Kidney epithelial cell (primary cell): ENCODE measurements around the gene PTGER3. TPM values are rescaled to one million over a fixed set of nuclear protein-coding genes. Genes with fewer than 3 reads are reported as not detected.

Source experiments
- DNase-seq: peaks from one replicate; pipeline ENCODE4 v3.0.0-alpha.2; 2010; ENCODE audit warnings: low read depth
- H3K27me3 ChIP-seq: 2 replicates; pipeline ENCODE4 v1.6.0; 2011; ENCODE audit warnings: low read length; ENCODE audit not compliant: control insufficient read depth, insufficient read depth
- H3K36me3 ChIP-seq: 2 replicates; pipeline ENCODE4 v1.5.1; 2011; ENCODE audit warnings: low read length; ENCODE audit not compliant: control insufficient read depth, insufficient read depth
- H3K4me3 ChIP-seq: 2 replicates; pipeline ENCODE4 v1.5.1; 2011; ENCODE audit warnings: low read depth, mild to moderate bottlenecking, control low read depth, low read length
- CTCF ChIP-seq: IDR thresholded peaks from 2 replicates; pipeline ENCODE4 v1.5.1; 2011; ENCODE audit warnings: mild to moderate bottlenecking, moderate library complexity, low read length, control low read depth, inconsistent platforms; ENCODE audit not compliant: insufficient read depth, poor library complexity, severe bottlenecking
- total RNA-seq: library from RNA; depleted of rRNA; stranded (reverse); fragments of >200 nt; gene quantifications from 2 replicates; pipeline ENCODE4 v1.2.3, GENCODE V29; 2015

Gene PTGER3
- total RNA-seq, 1 donor from 2014 or later: 0.29 TPM

GRCh38 chr1:70966018-70966638 lies 81.5 kb downstream of the PTGER3 start:
- DNase-seq: no peak
- no peaks in the 10 kb centered on the region for H3K36me3 ChIP-seq
- peak; percentile 35 for TF ChIP-seq CTCF
- no peaks in the 10 kb centered on the region for H3K27me3 ChIP-seq
- H3K4me3 ChIP-seq: no peak overlapping the region

- no peak overlapping the region for H3K4me3 ChIP-seq
- no peak for DNase-seq
- no peaks in the 10 kb centered on the region for H3K36me3 ChIP-seq
- no peaks in the 10 kb centered on the region for H3K27me3 ChIP-seq
- no peak for TF ChIP-seq CTCF
Observed at GRCh38 chr1:70963374-70963773, 84.2 kb downstream of the PTGER3 start.

GRCh38 chr1:70961374-70961975 lies 86.1 kb downstream of the PTGER3 start:
- no peaks in the 10 kb centered on the region for H3K27me3 ChIP-seq
- DNase-seq: no peak
- no peak overlapping the region for H3K4me3 ChIP-seq

GRCh38 chr1:70948396-70949017 lies 99.1 kb downstream of the PTGER3 start:
- DNase-seq: no peak
- Histone ChIP-seq H3K4me3 (no peak overlapping the region), H3K36me3 (no peaks in the 10 kb centered on the region), H3K27me3 (no peaks in the 10 kb centered on the region)
- no peak for TF ChIP-seq CTCF

More at GRCh38 chr1:70961374-70961975, 86.1 kb downstream of the PTGER3 start:
- H3K36me3 ChIP-seq: no peaks in the 10 kb centered on the region
- TF ChIP-seq CTCF: no peak

- no peaks in the 10 kb centered on the region for H3K27me3 ChIP-seq
- DNase-seq: no peak
- no peaks in the 10 kb centered on the region for H3K36me3 ChIP-seq
- H3K4me3 ChIP-seq: no peak overlapping the region
- no peak for TF ChIP-seq CTCF
Observed at GRCh38 chr1:70947835-70948234, 99.8 kb downstream of the PTGER3 start.
